GM13977 (cell line): ENCODE measurements around the gene SRGAP2C.
"Not testable (repeated sequence)": the region's sequence is repeated elsewhere in the genome, so short reads cannot be mapped to it uniquely, and the experiment has no call there.

Source experiments
- DNase-seq: peaks from one replicate; pipeline ENCODE4 v3.0.0; 2012; ENCODE audit warnings: low spot score
- in situ Hi-C: fragments of 300-500 bp; cut with MboI; formaldehyde crosslinking; loops from one replicate; pipeline ENCODE4 v1.12.0; 2022; ENCODE audit warnings: low sequenced_read_pairs, low pct_unique_long_range_greater_than_20kb, mixed read lengths, inconsistent platforms; ENCODE audit not compliant: unreplicated experiment

Gene SRGAP2C

GRCh38 chr1:121296563-121296962 is 111.8 kb downstream of the SRGAP2C start:
- in situ Hi-C loops, result not testable (repeated sequence)

GRCh38 chr1:121298529-121298928 is 113.8 kb downstream of the SRGAP2C start:
- DNase-seq, in situ Hi-C loops: not testable (repeated sequence)

More at GRCh38 chr1:121296563-121296962, 111.8 kb downstream of the SRGAP2C start:
- not testable (repeated sequence) for DNase-seq

GRCh38 chr1:121299514-121300149 is 114.9 kb downstream of the SRGAP2C start:
- DNase-seq, in situ Hi-C loops: not testable (repeated sequence)

- in situ Hi-C loops, DNase-seq: not testable (repeated sequence)
These were observed 117.1 kb downstream of the SRGAP2C start for GRCh38 chr1:121301876-121302275.

GRCh38 chr1:121307759-121308158 is 123.0 kb downstream of the SRGAP2C start:
- DNase-seq, in situ Hi-C loops: not testable (repeated sequence)

- in situ Hi-C loops, DNase-seq: not testable (repeated sequence)
These were observed 130.7 kb downstream of the SRGAP2C start for GRCh38 chr1:121315509-121315908.

- in situ Hi-C loops, DNase-seq: not testable (repeated sequence)
These were observed 131.3 kb downstream of the SRGAP2C start for GRCh38 chr1:121316081-121316480.

GRCh38 chr1:121317491-121318468 is 133.0 kb downstream of the SRGAP2C start:
- DNase-seq, in situ Hi-C loops: not testable (repeated sequence)

GRCh38 chr1:121318687-121319086 is 133.9 kb downstream of the SRGAP2C start:
- DNase-seq, in situ Hi-C loops: not testable (repeated sequence)

- DNase-seq, in situ Hi-C loops: not testable (repeated sequence)
These were observed 136.9 kb downstream of the SRGAP2C start for GRCh38 chr1:121321660-121322059.

GRCh38 chr1:121324726-121325125 is 140.0 kb downstream of the SRGAP2C start:
- in situ Hi-C loops, DNase-seq: not testable (repeated sequence)

- in situ Hi-C loops, DNase-seq: not testable (repeated sequence)
These were observed 147.4 kb downstream of the SRGAP2C start for GRCh38 chr1:121332141-121332540.

- in situ Hi-C loops, DNase-seq: not testable (repeated sequence)
These were observed 148.1 kb downstream of the SRGAP2C start for GRCh38 chr1:121332599-121333562.

- in situ Hi-C loops, DNase-seq: not testable (repeated sequence)
These were observed 153.2 kb downstream of the SRGAP2C start for GRCh38 chr1:121337958-121338357.

- in situ Hi-C loops, DNase-seq: not testable (repeated sequence)
These were observed 154.8 kb downstream of the SRGAP2C start for GRCh38 chr1:121339611-121340010.

- in situ Hi-C loops, DNase-seq: not testable (repeated sequence)
These were observed 158.6 kb downstream of the SRGAP2C start for GRCh38 chr1:121343311-121343906.

GRCh38 chr1:121344355-121344754 is 159.6 kb downstream of the SRGAP2C start:
- DNase-seq, in situ Hi-C loops: not testable (repeated sequence)
